IMR-90 (cell line): ENCODE measurements around the gene RMND5B. TPM values are rescaled to one million over a fixed set of nuclear protein-coding genes. Genes with fewer than 3 reads are reported as not detected.
A peak's percentile ranks its signal among the peaks of the same experiment; 100 is the strongest.

Source experiments
- ATAC-seq: fragments of 200-7000 bp; cut with Tn5 transposase; 2 replicates; pipeline ENCODE4 v1.9.1; 2020; ENCODE audit warnings: low read depth, mild to moderate bottlenecking, moderate library complexity
- BruUV-seq: library from RNA; stranded (reverse); fragments of 400-500 nt; replicated peaks from 2 replicates; lab custom pipeline; 2021; lab: Mats Ljungman, UMichigan
- CTCF ChIA-PET: fragments of 300-600 bp; formaldehyde crosslinking; extraction: SDS; loops from one replicate; lab custom pipeline; 2021; ENCODE audit warnings: antibody characterized with exemption; lab: Yijun Ruan, JAX
- POLR2A ChIA-PET: fragments of 300-600 bp; sonication (Branson Sonifier 250); formaldehyde crosslinking; loops from one replicate; lab custom pipeline; 2022; ENCODE audit warnings: antibody characterized with exemption; ENCODE audit not compliant: unreplicated experiment; lab: Charles Lee
- DNase-seq: peaks from one replicate; pipeline ENCODE4 v3.0.0; 2013
- H2AFZ ChIP-seq: replicated peaks from 2 replicates; pipeline ENCODE3; 2013; ENCODE audit warnings: low read length, mild to moderate bottlenecking; ENCODE audit not compliant: poor library complexity
- H2AK5ac ChIP-seq: 2 replicates; pipeline ENCODE4 v1.6.1; 2013; ENCODE audit warnings: low read depth, low read length, inconsistent platforms
- H2AK9ac ChIP-seq: replicated peaks from 2 replicates; pipeline ENCODE3; 2013; ENCODE audit warnings: mild to moderate bottlenecking, low read depth, low read length, moderate library complexity; ENCODE audit not compliant: poor library complexity
- H2BK120ac ChIP-seq: 2 replicates; pipeline ENCODE4 v1.6.1; 2013; ENCODE audit warnings: low read depth, low read length, inconsistent platforms
- H2BK15ac ChIP-seq: 3 replicates; pipeline ENCODE4 v1.6.1; 2013; ENCODE audit warnings: low read depth, low read length, inconsistent platforms
- H2BK20ac ChIP-seq: 2 replicates; pipeline ENCODE4 v1.6.1; 2013; ENCODE audit warnings: low read depth, mild to moderate bottlenecking, inconsistent platforms, low read length, moderate library complexity
- H2BK5ac ChIP-seq: 2 replicates; pipeline ENCODE4 v1.6.1; 2013; ENCODE audit warnings: mild to moderate bottlenecking, low read depth, low read length, inconsistent platforms; ENCODE audit not compliant: poor library complexity, severe bottlenecking
- H3K14ac ChIP-seq: replicated peaks from 2 replicates; pipeline ENCODE4 v1.6.1; 2013; ENCODE audit warnings: low read depth, low read length, inconsistent platforms
- H3K18ac ChIP-seq: 2 replicates; pipeline ENCODE4 v1.6.1; 2013; ENCODE audit warnings: low read depth, low read length, control low read depth
- H3K23ac ChIP-seq: 2 replicates; pipeline ENCODE4 v1.6.1; 2013; ENCODE audit warnings: low read depth, low read length, inconsistent platforms
- H3K27ac ChIP-seq: 2 replicates; pipeline ENCODE4 v1.5.1; 2013; ENCODE audit warnings: mild to moderate bottlenecking, control low read depth, low read length; ENCODE audit not compliant: insufficient read depth
- H3K27me3 ChIP-seq: 2 replicates; pipeline ENCODE4 v1.6.1; 2013; ENCODE audit warnings: low read length; ENCODE audit not compliant: control insufficient read depth, insufficient read depth
- H3K36me3 ChIP-seq: 2 replicates; pipeline ENCODE4 v1.6.1; 2013; ENCODE audit warnings: low read length, mixed read lengths; ENCODE audit not compliant: control insufficient read depth, insufficient read depth
- H3K4ac ChIP-seq: 2 replicates; pipeline ENCODE4 v1.6.1; 2013; ENCODE audit warnings: low read depth, low read length, inconsistent platforms
- H3K4me1 ChIP-seq: 2 replicates; pipeline ENCODE4 v1.6.1; 2013; ENCODE audit warnings: low read length, mixed read lengths; ENCODE audit not compliant: control insufficient read depth, insufficient read depth
- H3K4me2 ChIP-seq: 2 replicates; pipeline ENCODE4 v1.6.1; 2013; ENCODE audit warnings: low read depth, mild to moderate bottlenecking, control low read depth, low read length, moderate library complexity
- H3K4me3 ChIP-seq: 2 replicates; pipeline ENCODE4 v1.5.1; 2013; ENCODE audit warnings: low read depth, mild to moderate bottlenecking, control low read depth, low read length, moderate library complexity; ENCODE audit not compliant: insufficient read depth
- H3K56ac ChIP-seq: 2 replicates; pipeline ENCODE4 v1.6.1; 2013; ENCODE audit warnings: low read length, inconsistent platforms; ENCODE audit not compliant: insufficient read depth; ENCODE audit errors: extremely low read depth
- H3K79me1 ChIP-seq, 2 experiments: 2 replicates each; pipeline ENCODE4 v1.6.1; 2013; ENCODE audit warnings: low read length in 2 of 2, inconsistent platforms in 1 of 2, low read depth in 1 of 2
- H3K9ac ChIP-seq: 2 replicates; pipeline ENCODE4 v1.6.1; 2013; ENCODE audit warnings: low read depth, low read length, control low read depth
- H3K9me1 ChIP-seq: 2 replicates; pipeline ENCODE4 v1.6.1; 2013; ENCODE audit warnings: low read length, inconsistent platforms; ENCODE audit not compliant: insufficient read depth
- H3K9me3 ChIP-seq: 2 replicates; pipeline ENCODE4 v1.6.1; 2013; ENCODE audit warnings: low read length; ENCODE audit not compliant: control insufficient read depth, insufficient read depth
- H4K20me1 ChIP-seq: 2 replicates; pipeline ENCODE4 v1.6.1; 2013; ENCODE audit warnings: low read length, inconsistent platforms; ENCODE audit not compliant: insufficient read depth
- H4K5ac ChIP-seq: 2 replicates; pipeline ENCODE4 v1.6.1; 2013; ENCODE audit warnings: mild to moderate bottlenecking, low read depth, low read length, control low read depth
- H4K8ac ChIP-seq, 2 experiments: 2 replicates each; pipeline ENCODE4 v1.6.1; 2013; ENCODE audit warnings: low read depth in 2 of 2, low read length in 2 of 2, control low read depth in 1 of 2, inconsistent platforms in 1 of 2
- H4K91ac ChIP-seq: 2 replicates; pipeline ENCODE4 v1.6.1; 2013; ENCODE audit warnings: low read depth, low read length, inconsistent platforms; ENCODE audit not compliant: insufficient read depth
- BHLHE40 ChIP-seq: fragments of 150-350 bp; IDR thresholded peaks from 2 replicates; pipeline ENCODE4 v1.6.1; 2016; ENCODE audit warnings: mild to moderate bottlenecking, low read depth, low read length
- CEBPB ChIP-seq: IDR thresholded peaks from 2 replicates; pipeline ENCODE4 v1.6.1; 2012; ENCODE audit warnings: low read depth, low read length, improper control_type of control experiment
- CHD1 ChIP-seq: IDR thresholded peaks from 2 replicates; pipeline ENCODE4 v1.6.1; 2012; ENCODE audit warnings: low read depth, low read length, improper control_type of control experiment
- ELK1 ChIP-seq: fragments of 150-350 bp; IDR thresholded peaks from 2 replicates; pipeline ENCODE4 v1.6.1; 2016; ENCODE audit warnings: low read depth, mild to moderate bottlenecking, low read length, moderate library complexity, borderline replicate concordance
- MAZ ChIP-seq: IDR thresholded peaks from 2 replicates; pipeline ENCODE4 v1.6.1; 2012; ENCODE audit warnings: low read depth, mild to moderate bottlenecking, low read length, improper control_type of control experiment, moderate library complexity, borderline replicate concordance
- MXI1 ChIP-seq: IDR thresholded peaks from 2 replicates; pipeline ENCODE4 v1.6.1; 2012; ENCODE audit warnings: low read depth, mild to moderate bottlenecking, low read length, moderate library complexity, borderline replicate concordance
- RAD21 ChIP-seq: IDR thresholded peaks from 2 replicates; pipeline ENCODE4 v1.6.1; 2012; ENCODE audit warnings: low read length, improper control_type of control experiment
- RCOR1 ChIP-seq: IDR thresholded peaks from 2 replicates; pipeline ENCODE4 v1.6.1; 2012; ENCODE audit warnings: mild to moderate bottlenecking, low read length, improper control_type of control experiment; ENCODE audit not compliant: insufficient replicate concordance
- RFX5 ChIP-seq: IDR thresholded peaks from 2 replicates; pipeline ENCODE4 v1.8.0; 2012; ENCODE audit warnings: low read depth, mild to moderate bottlenecking, low read length, moderate library complexity
- WGBS, 2 experiments: methylation state at CpG; one replicate each; pipeline versions ENCODE4 v1.1.5 to v1.1.7; 2013; ENCODE audit warnings: missing lambda C conversion rate in 2 of 2; ENCODE audit not compliant: insufficient read length in 1 of 2; ENCODE audit errors: extremely low coverage in 2 of 2; 5-methylcytosine and 5-hydroxymethylcytosine counted together
- dilution Hi-C: fragments of 300-500 bp; cut with HindIII; formaldehyde crosslinking; loops from one replicate; pipeline ENCODE4 v1.14.3; 2018; ENCODE audit warnings: low sequenced_read_pairs; ENCODE audit not compliant: unreplicated experiment
- in situ Hi-C: fragments of 300-500 bp; cut with MboI; formaldehyde crosslinking; loops from 3 replicates; pipeline ENCODE4 v1.14.3; 2019; ENCODE audit warnings: low sequenced_read_pairs, inconsistent platforms, mixed read lengths
- intact Hi-C: fragments of 100-400 bp; cut with micrococcal nuclease; formaldehyde crosslinking; loops from 2 replicates; pipeline ENCODE4 v1.10.0; 2022
- polyA plus RNA-seq, 3 experiments: library from polyadenylated mRNA; depleted of rRNA; stranded (reverse); fragments of >200 nt; gene quantifications; 2 replicates each; pipeline ENCODE4 v1.2.3, GENCODE V29; 2012; ENCODE audit warnings: low replicate concordance in 1 of 3
- total RNA-seq: library from RNA; depleted of rRNA; stranded (reverse); fragments of >200 nt; gene quantifications from 2 replicates; pipeline ENCODE4 v1.2.3, GENCODE V29; 2012
- TF ChIP-seq, protein P1 (sequence below): conservative IDR thresholded peaks from 2 replicates; pipeline ENCODE4 v1.5.1; 2012; ENCODE audit warnings: mild to moderate bottlenecking, low read depth, low read length, improper control_type of control experiment

The RMND5B gene
- total and polyA plus RNA-seq, 2 of the 4 experiments (the other 2 are of a cell fraction): 14.0 to 19.5 TPM

GRCh38 chr5:178150977-178151734 lies 20.3 kb downstream of the RMND5B start:
- H2AK5ac ChIP-seq: no peak overlapping the region
- no peak overlapping the region for H3K4me3 ChIP-seq
- ATAC-seq: no peak
- in situ Hi-C loops: loop anchor here (10.0 to 25.0 kb wide), 2 partner anchors 214 to 546 kb away; partner anchors contain the start of gene B4GALT7
- no peak overlapping the region for H3K27ac ChIP-seq
- H2BK15ac ChIP-seq: no peak overlapping the region
- H3K9ac ChIP-seq: no peak overlapping the region
- peaks cover 7% of the 10 kb centered on the region for H3K4me1 ChIP-seq
- WGBS, 2 experiments: 88% methylated on average over 11 of the region's 11 CpGs; no CpG with 5 or more reads in 1 of the 2 experiments
- intact Hi-C loops: no loop called here
- no TSS peak for BruUV-seq
- no peak overlapping the region for H3K4ac ChIP-seq
- H3K27me3 ChIP-seq: no peaks in the 10 kb centered on the region
- no peak overlapping the region for H2BK5ac ChIP-seq
- no peak overlapping the region for H3K18ac ChIP-seq
- no peak for TF ChIP-seq MXI1
- no peak for TF ChIP-seq MAZ
- TF ChIP-seq CHD1: no peak
- no peak for TF ChIP-seq RAD21
- TF ChIP-seq ELK1: no peak
- no peak for TF ChIP-seq RFX5
- no peak for TF ChIP-seq BHLHE40
- no peak for TF ChIP-seq RCOR1
- TF ChIP-seq, protein P1, sequence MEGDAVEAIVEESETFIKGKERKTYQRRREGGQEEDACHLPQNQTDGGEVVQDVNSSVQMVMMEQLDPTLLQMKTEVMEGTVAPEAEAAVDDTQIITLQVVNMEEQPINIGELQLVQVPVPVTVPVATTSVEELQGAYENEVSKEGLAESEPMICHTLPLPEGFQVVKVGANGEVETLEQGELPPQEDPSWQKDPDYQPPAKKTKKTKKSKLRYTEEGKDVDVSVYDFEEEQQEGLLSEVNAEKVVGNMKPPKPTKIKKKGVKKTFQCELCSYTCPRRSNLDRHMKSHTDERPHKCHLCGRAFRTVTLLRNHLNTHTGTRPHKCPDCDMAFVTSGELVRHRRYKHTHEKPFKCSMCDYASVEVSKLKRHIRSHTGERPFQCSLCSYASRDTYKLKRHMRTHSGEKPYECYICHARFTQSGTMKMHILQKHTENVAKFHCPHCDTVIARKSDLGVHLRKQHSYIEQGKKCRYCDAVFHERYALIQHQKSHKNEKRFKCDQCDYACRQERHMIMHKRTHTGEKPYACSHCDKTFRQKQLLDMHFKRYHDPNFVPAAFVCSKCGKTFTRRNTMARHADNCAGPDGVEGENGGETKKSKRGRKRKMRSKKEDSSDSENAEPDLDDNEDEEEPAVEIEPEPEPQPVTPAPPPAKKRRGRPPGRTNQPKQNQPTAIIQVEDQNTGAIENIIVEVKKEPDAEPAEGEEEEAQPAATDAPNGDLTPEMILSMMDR: no peak
- TF ChIP-seq CEBPB: no peak
- H4K8ac ChIP-seq: no peak overlapping the region
- H4K91ac ChIP-seq: no peak overlapping the region
- no peak overlapping the region for H3K23ac ChIP-seq
- dilution Hi-C loops: no loop called here
- ChIA-PET CTCF (no interaction called here), POLR2A (no interaction called here)
- no peak for DNase-seq
- no peak overlapping the region for H2BK120ac ChIP-seq
- H4K20me1 ChIP-seq: peaks cover 4% of the 10 kb centered on the region; the same call in 1 of the 2 replicates
- no peak overlapping the region for H4K5ac ChIP-seq
- peak overlapping the region; percentile 70 for H2AK9ac ChIP-seq
- no peak overlapping the region for H2AFZ ChIP-seq
- H3K9me1 ChIP-seq: peaks cover 7% of the 10 kb centered on the region; the same call in 1 of the 2 replicates
- H3K9me3 ChIP-seq: no peaks in the 10 kb centered on the region
- H3K36me3 ChIP-seq: peaks cover 43% of the 10 kb centered on the region
- no peak overlapping the region for H3K4me2 ChIP-seq
- H3K14ac ChIP-seq: no peak overlapping the region
- no peak overlapping the region for H3K56ac ChIP-seq
- peaks cover 17 to 28% of the 10 kb centered on the region in 2 experiments for H3K79me1 ChIP-seq
- no peak overlapping the region for H2BK20ac ChIP-seq
